B cell (primary cell): ENCODE data around the gene PDPK1. TPM values are rescaled to one million over a fixed set of nuclear protein-coding genes. Genes with fewer than 3 reads are reported as not detected.
"Not testable (repeated sequence)": the region's sequence is repeated elsewhere in the genome, so short reads cannot be mapped to it uniquely, and the experiment has no call there.

Experiments
- ATAC-seq: fragments of 200-7000 bp; cut with Tn5 transposase; one replicate; pipeline ENCODE4 v1.10.0; 2021; ENCODE audit warnings: low read depth, mild to moderate bottlenecking, moderate number of reproducible peaks, moderate library complexity
- CTCF ChIA-PET: fragments of 350-600 bp; sonication (Branson Sonifier 250); formaldehyde crosslinking; loops from one replicate; lab custom pipeline; 2021; ENCODE audit warnings: antibody characterized with exemption, inconsistent platforms; lab: Charles Lee
- POLR2A ChIA-PET: fragments of 350-600 bp; sonication (Branson Sonifier 250); formaldehyde crosslinking; loops from one replicate; lab custom pipeline; 2021; ENCODE audit warnings: antibody characterized with exemption; lab: Charles Lee
- DNase-seq: peaks from one replicate; pipeline ENCODE4 v3.0.0; 2013
- H2AFZ ChIP-seq: 2 replicates; pipeline ENCODE4 v1.6.1; 2012; ENCODE audit warnings: mild to moderate bottlenecking, low read depth, low read length; ENCODE audit not compliant: insufficient read depth, poor library complexity, severe bottlenecking
- H3K27ac ChIP-seq, 2 donors: 1 replicate in 1 of 2; 2 replicates in 1 of 2; pipeline ENCODE4 v1.5.1; 2012 to 2013; ENCODE audit warnings: low read length in 2 of 2, mild to moderate bottlenecking in 2 of 2, moderate library complexity in 1 of 2
- H3K27me3 ChIP-seq, 4 experiments: fragments of 200-600 bp in 1 of 4; sonication (generic) in 1 of 4; replicated peaks in 1 of 4; 1 replicate in 2 of 4; 2 replicates in 2 of 4; pipeline versions ENCODE4 v1.6.1 to v1.7.0; 2013 to 2016; ENCODE audit warnings: low read length in 3 of 4, mild to moderate bottlenecking in 2 of 4, mixed read lengths in 1 of 4, moderate library complexity in 1 of 4; ENCODE audit not compliant: insufficient read depth in 4 of 4, control insufficient read depth in 3 of 4; ENCODE audit errors: control extremely low read depth in 1 of 4
- H3K36me3 ChIP-seq, 2 experiments: replicated peaks in 1 of 2; 1 replicate in 1 of 2; 2 replicates in 1 of 2; pipeline versions ENCODE4 v1.6.1 to v1.7.1; 2013; ENCODE audit warnings: low read length in 1 of 2; ENCODE audit not compliant: insufficient read depth in 2 of 2, control insufficient read depth in 1 of 2; ENCODE audit errors: control extremely low read depth in 1 of 2, extremely low read depth in 1 of 2
- H3K4me1 ChIP-seq, 2 donors: fragments of 200-600 bp in 1 of 2; sonication (generic) in 1 of 2; 1 replicate in 1 of 2; 2 replicates in 1 of 2; pipeline versions ENCODE4 v1.5.1 to v1.6.1; 2013 to 2017; ENCODE audit warnings: low read length in 2 of 2; ENCODE audit not compliant: control insufficient read depth in 2 of 2, insufficient read depth in 2 of 2
- H3K4me2 ChIP-seq: replicated peaks from 2 replicates; pipeline ENCODE3; 2012; ENCODE audit warnings: mild to moderate bottlenecking, low read depth, low read length; ENCODE audit not compliant: poor library complexity, severe bottlenecking
- H3K4me3 ChIP-seq, 5 experiments: fragments of 200-600 bp in 1 of 5; sonication (generic) in 1 of 5; 1 replicate in 3 of 5; 2 replicates in 2 of 5; pipeline versions ENCODE4 v1.5.1 to v1.7.0; 2011 to 2016; ENCODE audit warnings: low read length in 4 of 5, mild to moderate bottlenecking in 4 of 5, low read depth in 2 of 5, control low read depth in 1 of 5, moderate library complexity in 1 of 5; ENCODE audit not compliant: insufficient read depth in 1 of 5; ENCODE audit errors: control extremely low read depth in 1 of 5, extremely low read depth in 1 of 5
- H3K79me2 ChIP-seq: fragments of 200-600 bp; sonication (generic); one replicate; pipeline ENCODE4 v1.6.0; 2016; ENCODE audit warnings: low read length; ENCODE audit not compliant: control insufficient read depth, insufficient read depth
- H3K9ac ChIP-seq: fragments of 200-600 bp; sonication (generic); 2 replicates; pipeline ENCODE4 v1.6.1; 2017; ENCODE audit warnings: mild to moderate bottlenecking, low read length, moderate library complexity
- H3K9me3 ChIP-seq, 3 donors: one replicate each; pipeline versions ENCODE4 v1.6.1 to v1.7.1; 2013; ENCODE audit warnings: low read length in 2 of 3; ENCODE audit not compliant: control insufficient read depth in 2 of 3, insufficient read depth in 1 of 3; ENCODE audit errors: control extremely low read depth in 1 of 3
- H4K20me1 ChIP-seq: 2 replicates; pipeline ENCODE4 v1.6.0; 2012; ENCODE audit warnings: mild to moderate bottlenecking, low read length; ENCODE audit not compliant: insufficient read depth, control insufficient read depth, poor library complexity, severe bottlenecking
- H3K27ac Mint-ChIP-seq: one replicate; pipeline ENCODE4 v1.8.0; 2021; ENCODE audit warnings: mixed read lengths
- H3K27me3 Mint-ChIP-seq: one replicate; pipeline ENCODE4 v1.8.0; 2021; ENCODE audit warnings: mixed read lengths
- H3K4me1 Mint-ChIP-seq: one replicate; pipeline ENCODE4 v1.8.0; 2021; ENCODE audit warnings: mixed read lengths
- H3K4me3 Mint-ChIP-seq: one replicate; pipeline ENCODE4 v1.8.0; 2021; ENCODE audit warnings: mixed read lengths
- H3K9me3 Mint-ChIP-seq: one replicate; pipeline ENCODE4 v1.8.0; 2022; ENCODE audit warnings: mixed read lengths; ENCODE audit not compliant: insufficient read depth
- WGBS: methylation state at CpG from one replicate; pipeline ENCODE4 v1.1.5; 2013; ENCODE audit warnings: missing lambda C conversion rate; ENCODE audit not compliant: insufficient coverage; 5-methylcytosine and 5-hydroxymethylcytosine counted together
- intact Hi-C: fragments of 100-400 bp; cut with micrococcal nuclease; formaldehyde crosslinking; loops from one replicate; pipeline ENCODE4 v1.10.0; 2022
- polyA plus RNA-seq: library from polyadenylated mRNA; depleted of rRNA; stranded (reverse); fragments of >200 nt; gene quantifications from 2 replicates; pipeline ENCODE4 v1.2.3, GENCODE V29; 2012
- total RNA-seq, 2 donors: library from RNA; stranded (reverse); fragments of 120-200 nt in 1 of 2; gene quantifications; 1 replicate in 1 of 2; 2 replicates in 1 of 2; pipeline versions ENCODE4 v1.2.3 to v1.2.4, GENCODE V29; 2013 to 2022

The PDPK1 gene
- total and polyA plus RNA-seq, 2 donors (not counting 1 experiment from before 2014, with no cell fraction given): 32.5 to 84.1 TPM

DNA sequence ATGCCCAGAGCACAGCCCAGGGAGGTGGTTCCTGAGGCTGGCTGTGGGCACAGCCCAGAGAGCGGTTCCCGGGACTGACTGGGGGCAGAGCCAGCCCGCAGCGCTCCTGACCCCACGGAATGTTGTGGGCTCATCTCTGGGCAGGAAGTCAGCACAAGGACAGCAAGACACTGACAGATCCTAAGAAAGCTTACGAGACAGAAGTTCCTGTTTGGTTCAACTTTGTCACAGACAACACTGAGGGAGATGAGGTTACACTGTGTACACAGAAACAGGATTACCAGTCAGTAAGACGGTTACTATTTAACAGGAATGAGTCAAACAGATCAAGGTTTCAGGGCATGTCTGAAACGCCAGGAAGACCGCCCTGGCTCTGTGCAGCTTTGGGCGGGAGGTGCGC is 93.4 kb downstream of the PDPK1 start:
- H3K27ac Mint-ChIP-seq, ATAC-seq, H3K79me2 ChIP-seq, H3K9ac ChIP-seq, H3K9me3 Mint-ChIP-seq, H3K4me1 Mint-ChIP-seq, H3K4me3 ChIP-seq, DNase-seq, H3K36me3 ChIP-seq, POLR2A ChIA-PET, H3K9me3 ChIP-seq, H2AFZ ChIP-seq, intact Hi-C loops, H3K27ac ChIP-seq, H3K27me3 ChIP-seq, H3K4me3 Mint-ChIP-seq, H4K20me1 ChIP-seq, CTCF ChIA-PET, H3K4me1 ChIP-seq, H3K27me3 Mint-ChIP-seq, H3K4me2 ChIP-seq: not testable (repeated sequence)
- WGBS: no CpG with 5 or more reads among the region's 11 CpGs

- H3K27me3 ChIP-seq, ATAC-seq, DNase-seq, H3K79me2 ChIP-seq, intact Hi-C loops, H4K20me1 ChIP-seq, POLR2A ChIA-PET, H3K9me3 ChIP-seq, H3K9ac ChIP-seq, H3K4me2 ChIP-seq, H2AFZ ChIP-seq, H3K36me3 ChIP-seq, H3K27ac Mint-ChIP-seq, H3K4me1 ChIP-seq, H3K4me3 Mint-ChIP-seq, H3K27ac ChIP-seq, H3K27me3 Mint-ChIP-seq, H3K4me3 ChIP-seq, H3K9me3 Mint-ChIP-seq, CTCF ChIA-PET, H3K4me1 Mint-ChIP-seq: not testable (repeated sequence)
- no CpG with 5 or more reads among the region's 7 CpGs for WGBS
These were observed 94.5 kb downstream of the PDPK1 start for GRCh38 chr16:2632291-2632690.
